CD1c-positive myeloid dendritic cell (primary cell): ENCODE measurements around the gene RAP1A.

Experiments used
- DNase-seq: peaks from one replicate; pipeline ENCODE4 v3.0.0-alpha.2; 2016; ENCODE audit errors: extremely low spot score

RAP1A gene

DNA sequence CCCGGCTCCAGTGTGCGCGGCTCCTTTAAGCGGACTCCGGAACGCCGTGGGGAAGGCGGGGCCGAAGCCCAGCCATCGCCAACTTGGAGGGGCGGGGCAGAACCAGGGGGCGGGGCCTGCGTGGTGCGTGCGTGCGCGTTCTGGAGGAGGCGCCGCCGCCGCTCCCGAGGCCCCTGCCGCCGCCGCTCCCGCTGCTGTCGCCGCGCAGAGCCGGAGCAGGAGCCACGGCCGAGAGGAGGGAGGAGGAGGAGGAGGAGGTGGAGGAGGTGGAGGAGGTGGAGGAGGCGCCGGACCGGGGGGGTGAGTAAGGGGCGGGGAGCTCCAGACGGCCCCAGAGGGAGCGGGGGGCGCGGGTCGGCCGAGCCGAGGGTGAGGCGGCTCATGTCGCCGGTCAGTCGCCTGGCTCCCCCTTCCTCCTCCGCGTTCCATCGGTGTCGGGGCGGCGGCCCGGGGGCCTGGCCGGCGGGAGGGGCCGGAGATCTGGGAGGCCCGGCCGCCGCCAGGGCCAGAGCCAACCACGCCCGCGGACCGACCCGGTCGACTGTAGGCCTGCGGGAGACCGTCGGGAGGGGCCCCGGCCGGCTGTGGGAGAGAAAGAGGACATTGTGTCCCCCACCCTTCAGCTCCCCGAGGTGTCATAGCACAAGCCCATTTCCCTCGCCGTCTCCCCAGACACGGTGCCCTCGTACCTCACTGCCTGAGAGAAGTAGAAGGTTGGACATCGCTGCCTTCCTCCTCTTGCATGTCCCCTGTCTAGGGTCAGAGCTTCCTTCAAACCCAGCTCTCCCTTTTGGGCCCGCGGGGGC lies at the start of gene RAP1A:
Gene RAP1A (plus strand): TSS at position 155 of the 806 bp plus-strand sequence. CDS start 71,572 bp downstream, outside the sequence.
- DNase-seq: peak; percentile 94

DNA sequence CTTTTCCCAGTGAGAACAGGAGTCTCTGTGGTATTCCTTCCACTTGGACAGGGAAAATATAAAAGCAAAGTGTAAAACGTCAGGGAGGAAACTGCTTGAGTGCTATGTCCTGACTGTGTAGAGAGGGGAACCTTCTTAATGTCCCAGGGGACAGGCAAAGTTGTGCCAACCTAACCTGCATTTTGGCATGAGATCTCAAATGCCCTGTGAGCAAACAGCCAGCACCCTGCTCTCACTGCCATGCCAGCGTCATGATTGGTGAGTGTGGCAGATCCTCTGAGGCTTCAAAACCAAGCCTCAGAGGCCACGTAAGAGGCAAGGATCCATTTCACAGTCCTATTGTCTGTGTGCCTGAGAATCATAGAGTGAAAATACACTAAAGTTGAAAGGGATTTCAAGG lies 49.7 kb upstream of the RAP1A start:
- DNase-seq: no peak

DNA sequence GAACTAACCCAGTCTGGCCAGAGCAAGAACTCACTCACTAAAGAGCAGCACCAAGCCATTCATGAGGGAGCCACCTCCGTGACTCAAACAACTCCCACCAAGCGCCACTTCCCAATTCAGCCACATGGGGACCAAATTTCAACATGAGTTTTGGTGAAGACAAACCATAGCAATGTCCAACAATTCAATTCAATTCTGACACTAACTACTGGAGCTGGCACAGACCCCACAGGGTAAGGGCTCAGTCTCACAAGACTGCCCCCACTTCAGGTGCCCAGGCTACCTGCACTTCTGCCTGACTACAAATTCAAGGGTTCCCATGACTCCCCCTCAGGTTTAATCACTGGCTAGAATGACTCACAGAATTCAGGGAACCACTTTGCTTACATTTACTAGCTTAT lies 48.8 kb upstream of the RAP1A start:
- peak; percentile 85 for DNase-seq

DNA sequence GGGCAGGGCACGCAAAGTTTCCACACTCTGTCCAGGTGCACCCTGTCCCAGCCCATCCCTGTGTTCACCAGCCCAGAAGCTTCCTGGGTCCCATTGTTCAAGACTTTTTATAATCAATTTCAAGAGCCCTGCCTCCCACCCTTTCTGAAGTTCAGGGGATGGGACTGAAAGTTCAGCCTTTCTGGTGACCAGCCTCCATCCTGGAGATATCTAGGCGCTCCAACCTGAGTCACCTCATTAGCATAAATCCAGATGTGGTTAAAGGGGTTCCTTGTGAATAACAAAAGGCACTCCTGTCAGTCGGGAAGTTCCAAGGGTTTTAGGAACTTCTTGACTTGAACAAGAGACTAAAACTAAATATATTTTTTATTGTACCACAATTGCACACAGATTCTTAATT lies 48.4 kb upstream of the RAP1A start:
- no peak for DNase-seq

DNA sequence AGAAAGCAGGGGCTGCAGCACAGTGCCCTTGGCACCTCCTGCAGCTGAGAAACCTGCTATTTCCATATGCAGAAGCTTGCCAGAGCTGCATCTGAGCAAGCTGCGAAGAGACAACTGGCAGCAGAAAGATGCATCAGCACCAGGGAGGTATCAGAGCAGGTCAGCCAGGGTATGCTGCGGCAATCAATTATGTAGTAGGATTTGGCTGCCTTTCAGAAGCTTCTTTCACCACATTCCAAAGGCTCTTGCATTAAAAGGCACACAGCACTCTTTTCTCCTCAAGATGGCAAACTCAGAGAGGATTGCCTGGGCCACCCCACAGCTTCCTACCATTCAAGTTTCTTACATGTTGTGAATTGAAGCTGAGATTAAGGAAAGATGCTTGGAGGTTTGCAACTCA lies 47.6 kb upstream of the RAP1A start:
- DNase-seq: no peak

DNA sequence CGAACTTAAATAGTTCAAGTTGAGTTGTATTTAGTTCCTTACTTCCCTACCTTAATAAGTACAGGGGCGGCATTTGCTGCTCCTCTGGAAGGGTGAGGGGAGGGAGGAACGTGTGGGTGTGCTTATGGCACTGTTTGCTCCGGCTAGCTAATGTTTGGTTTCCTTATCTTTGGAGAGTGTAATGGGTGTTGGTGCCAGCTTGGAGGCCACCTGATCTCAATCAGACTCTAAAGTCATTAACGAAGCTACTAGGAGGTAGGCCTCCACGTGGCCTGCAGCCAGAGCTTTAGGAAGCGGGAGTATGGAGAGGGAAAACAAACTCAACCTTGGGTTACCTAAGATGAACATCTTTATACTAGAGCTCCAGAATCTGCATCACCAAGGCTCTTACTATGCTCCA lies 43.0 kb upstream of the RAP1A start:
- no peak for DNase-seq

DNA sequence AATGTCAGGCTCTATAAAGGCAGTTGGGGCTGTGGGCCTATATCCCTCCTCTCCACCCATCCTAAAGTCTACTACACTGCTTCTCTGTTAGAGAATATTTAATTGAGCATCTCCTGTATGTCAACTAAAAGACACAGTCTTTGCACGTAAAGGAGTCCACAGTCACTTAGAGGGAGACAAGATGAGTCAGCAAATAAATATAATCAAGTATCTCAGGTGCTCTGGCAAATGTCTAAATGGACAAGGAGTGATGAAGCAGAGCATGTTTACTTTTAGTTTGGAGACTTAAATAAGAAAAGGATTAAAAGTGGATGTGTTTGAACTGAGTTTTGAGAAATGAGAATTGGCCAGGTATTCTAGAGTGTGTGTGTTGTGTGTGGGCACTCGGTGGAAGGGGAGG lies 41.8 kb upstream of the RAP1A start:
- no peak for DNase-seq

DNA sequence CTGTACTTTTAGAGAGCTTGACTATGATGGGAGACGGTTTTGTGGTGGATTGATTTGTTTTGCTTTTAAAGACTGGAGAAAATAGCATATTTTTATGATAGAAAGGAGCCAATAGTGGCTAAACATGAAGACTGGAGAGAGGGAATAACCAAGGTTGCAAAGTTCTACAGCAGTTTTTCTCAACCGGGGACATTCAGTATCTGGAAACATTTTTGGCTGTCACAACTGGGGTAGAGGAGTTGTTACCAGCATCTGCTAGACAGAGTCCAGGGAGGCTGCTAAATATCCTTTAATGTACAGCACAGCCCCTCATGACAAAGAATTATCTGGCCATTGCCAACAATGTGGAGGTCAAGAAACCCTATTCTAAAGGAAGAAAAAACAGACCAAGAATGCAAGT lies 38.4 kb upstream of the RAP1A start:
- DNase-seq: no peak

DNA sequence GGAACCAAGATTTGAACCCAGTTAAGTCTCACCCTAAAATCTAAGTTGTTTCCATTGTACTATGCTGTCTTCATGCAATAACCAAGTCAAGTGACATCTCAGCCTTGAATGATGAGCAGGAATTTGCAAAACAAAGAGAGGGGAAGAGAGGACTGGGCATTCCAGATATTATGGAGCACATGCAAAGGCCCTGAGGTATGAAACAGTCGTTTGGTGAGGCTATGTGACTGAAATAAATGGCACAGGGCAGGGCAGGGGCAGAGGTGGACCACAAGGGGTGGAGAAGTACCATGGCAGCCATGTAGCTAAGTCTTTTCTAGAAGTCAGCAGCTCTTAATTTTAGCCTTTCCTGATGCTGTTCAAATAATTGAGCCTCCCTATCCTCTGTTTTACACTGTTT lies 37.6 kb upstream of the RAP1A start:
- DNase-seq: no peak

DNA sequence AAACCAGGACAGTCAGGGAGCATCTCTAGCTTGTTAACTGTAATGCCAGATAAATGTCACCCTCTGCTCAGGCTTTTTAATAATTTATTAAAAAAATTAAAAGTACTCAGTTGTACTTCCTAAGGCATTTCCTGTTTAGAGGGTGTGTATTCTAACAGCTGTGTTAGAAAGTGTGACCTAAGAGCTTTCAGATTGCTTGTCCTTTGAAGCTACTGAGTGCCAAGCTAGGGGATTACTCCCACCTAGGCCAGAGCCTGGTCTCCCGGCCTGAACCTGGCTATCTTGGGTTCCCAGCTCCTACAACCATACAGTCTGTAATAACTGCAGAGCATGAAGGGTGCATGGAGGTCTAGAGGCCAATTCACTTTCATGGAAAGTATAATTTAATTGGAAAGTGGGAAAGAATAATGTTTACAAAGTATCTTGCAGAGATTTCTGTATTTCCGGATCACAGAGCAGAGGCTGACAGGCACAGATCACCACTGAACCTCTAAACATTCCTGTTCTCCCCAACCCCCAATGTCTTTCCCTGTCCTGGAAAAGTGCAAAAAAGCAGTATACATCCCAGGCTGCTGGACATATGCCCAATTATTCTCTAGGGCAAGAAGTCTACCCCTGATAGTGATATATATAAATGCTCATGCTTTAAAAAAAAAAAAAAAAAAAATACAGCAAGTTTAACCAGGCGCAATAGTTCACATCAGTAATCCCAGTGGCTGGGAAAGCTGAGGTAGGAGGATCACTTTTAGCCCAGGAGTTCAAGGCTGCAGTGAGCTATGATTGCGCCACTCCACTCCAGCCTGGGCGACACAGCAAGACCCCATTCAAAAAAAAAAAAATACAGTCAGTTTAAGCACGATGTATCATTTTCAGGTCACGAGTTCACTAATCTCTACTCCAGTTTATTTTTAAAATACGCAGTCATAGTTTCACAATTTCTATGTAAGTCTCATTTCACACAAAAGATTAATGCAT lies 36.7 kb upstream of the RAP1A start:
- no peak for DNase-seq

DNA sequence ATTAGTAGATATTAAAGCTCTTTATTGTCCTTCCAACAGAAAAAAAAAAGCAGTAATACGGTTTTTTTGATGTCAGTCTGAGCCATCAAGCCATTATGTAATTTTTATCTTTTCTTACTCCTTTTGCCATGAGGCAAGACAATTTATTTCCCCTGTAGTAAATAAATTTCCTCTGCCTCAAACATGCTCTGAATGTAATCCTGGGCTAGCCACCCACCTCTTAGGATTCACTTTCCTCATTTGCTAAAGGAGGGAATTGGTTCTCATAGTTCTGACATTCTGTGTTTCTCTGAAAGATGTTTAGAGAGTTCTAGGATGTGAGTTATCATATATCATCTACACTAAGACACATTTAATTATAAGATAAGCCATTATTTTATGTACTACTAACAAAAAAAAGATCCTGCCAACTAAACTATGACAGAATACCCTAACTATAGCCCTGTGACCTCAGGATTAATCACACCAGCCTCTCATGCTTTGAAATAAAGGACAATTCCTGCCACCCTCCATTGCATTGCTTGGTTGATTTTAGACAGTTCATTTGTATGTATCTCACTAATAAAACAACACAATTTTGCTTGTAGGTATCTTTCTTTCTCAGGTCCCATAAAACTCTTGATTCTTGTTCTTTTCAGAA lies 34.0 kb upstream of the RAP1A start:
- DNase-seq: no peak

DNA sequence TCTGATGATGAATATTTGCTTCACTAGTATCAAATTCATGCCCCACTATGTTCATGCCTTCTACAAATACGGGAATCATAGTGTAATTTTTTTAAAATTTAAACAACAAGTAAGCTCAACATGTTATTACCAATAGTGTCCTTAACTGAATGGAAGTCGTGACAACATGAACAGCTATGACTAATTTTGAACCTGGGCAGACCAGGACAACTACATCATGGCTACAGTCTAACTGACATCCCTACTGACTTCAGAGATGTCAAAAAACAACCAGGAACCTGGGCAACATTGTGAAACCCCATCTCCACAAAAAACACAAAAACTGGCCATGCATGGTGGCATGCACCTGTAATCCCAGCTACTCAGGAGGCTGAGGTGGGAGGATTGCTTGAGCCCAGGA lies 33.5 kb upstream of the RAP1A start:
- DNase-seq: no peak

DNA sequence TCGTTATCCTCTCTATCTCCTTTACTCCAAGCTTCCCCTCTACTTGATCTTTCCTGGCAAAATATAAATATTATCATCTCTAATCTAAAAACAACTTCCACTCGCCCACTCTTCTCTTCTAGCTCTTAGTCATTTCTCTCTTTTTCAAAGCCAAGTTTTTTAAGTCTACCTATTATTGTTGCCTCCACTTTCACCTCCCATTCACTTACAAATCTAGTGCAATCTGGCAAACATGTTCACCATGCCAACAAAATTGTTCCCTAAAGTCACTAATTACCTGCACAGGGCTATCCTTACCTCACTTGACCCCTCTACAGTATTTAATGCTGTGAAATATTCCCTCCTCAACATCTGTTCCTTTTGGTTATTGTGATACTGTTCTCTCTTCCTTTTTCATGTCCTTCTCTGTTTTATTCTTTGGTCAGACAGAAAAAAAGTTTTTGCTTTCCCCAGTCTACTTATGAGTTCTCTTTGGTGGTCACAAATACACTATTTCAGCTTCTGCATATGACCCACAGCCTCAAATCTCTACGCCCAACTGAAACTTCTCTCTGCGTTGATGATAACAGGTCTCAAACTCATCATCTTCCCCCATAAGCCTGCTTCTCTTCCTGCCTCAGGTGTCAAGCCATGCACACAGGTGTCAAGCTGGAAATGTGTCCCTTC lies 31.9 kb upstream of the RAP1A start:
- no peak for DNase-seq

DNA sequence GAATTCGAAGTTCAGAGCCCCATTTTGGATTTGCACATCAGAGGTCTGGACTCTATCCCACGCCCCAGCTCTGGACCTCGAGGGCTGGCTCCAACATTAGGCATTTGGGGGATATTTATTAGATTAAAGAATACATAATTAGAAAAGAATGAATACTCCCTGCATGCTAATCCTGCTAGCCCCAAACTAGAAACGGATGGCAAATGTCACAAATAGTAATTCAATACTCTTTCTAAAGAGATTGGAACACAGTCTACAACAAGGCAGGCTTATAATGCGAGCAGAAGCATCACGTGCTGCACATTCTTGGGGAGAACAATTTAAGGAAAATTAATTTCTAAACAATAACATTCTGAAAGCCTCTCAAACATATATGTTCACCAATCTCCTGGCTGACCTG lies 27.7 kb upstream of the RAP1A start:
- DNase-seq: no peak

DNA sequence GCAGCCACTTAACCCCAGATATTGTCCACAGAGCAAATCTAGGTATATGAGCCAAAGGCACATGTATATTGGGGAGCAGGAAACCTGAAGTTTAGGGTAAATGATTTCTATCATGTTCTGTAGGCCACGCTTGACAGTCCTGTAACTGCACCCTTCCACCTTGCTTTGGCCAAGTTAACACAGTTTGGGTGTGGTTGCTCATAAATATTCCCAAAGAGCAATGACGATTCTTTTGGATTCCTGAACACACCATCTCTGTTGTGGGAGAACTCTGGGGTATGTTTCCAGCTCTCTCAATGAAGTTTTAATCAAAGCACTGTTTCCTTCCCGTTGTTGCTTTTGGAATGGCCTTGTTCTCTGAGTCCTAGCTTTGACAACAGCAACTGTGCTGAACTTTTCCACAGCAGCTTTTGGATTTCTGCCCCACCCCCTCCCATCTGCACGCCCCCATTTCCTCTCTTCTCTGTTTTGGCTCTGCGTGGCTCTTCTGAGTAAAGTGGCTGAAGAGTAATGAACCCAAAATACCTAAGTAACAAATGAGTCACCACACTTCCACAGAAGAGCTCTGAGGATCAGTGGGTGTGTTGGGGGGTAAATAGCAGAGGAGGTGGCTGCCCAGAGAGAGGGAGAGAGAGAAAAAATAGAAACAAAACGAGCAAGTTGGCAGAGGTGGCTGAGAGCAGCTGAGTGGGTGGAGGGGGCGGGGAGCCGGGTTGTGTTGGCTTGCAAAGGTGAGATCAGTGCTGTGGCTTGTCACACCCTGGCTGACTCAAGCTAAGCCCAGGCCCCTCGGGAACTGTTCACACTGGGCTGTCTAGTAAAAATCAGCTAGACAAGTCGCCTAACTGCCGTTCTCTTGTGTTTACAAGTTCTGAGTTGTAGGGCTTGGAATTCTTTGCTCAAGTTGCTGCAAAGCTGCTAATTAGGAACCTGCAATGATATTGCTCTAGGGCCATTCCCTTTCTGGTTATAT lies 26.9 kb upstream of the RAP1A start:
- peak; percentile 96 for DNase-seq

DNA sequence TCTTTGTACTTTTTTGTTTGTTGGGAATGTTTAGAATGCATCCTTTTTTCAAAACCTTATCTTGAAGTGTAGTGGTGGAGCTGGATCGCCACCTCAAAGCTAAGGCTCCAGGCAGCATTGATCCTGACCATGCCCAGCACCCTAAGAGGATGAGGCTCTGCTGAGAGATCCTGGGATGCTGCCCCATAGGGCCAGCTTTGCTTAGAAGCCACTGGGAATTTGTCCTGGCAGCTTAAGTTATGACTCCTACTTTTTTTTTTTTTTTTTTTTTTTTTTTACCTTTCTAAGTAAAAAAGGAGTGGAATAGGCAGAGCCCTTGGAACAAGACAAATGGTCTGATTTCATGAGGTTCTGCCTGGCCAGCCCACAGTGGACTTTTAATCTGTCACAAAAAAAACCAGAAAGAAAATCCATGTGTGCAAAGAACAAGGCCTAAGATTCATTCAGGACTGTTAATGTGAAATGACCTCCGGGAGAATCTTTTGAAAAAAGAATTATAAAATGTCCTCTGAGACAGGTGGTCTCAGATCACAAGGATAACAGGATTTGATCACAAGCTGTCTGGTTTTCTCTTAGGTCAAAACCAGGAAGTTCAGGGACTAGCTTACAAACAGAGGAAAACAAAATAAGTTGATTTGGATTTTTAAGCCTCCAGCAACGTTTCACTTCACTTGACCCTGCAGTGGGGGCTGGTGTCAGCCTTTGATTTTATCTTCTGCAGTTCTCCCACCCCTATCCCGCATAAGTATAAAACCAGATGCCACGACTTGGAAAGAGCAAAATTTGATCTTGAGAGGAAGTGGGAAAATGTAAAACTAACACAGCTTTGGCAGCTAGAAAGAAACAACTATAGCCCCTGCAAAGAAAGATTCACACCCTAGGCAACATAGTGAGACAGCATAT lies 25.9 kb upstream of the RAP1A start:
- peak; percentile 55 for DNase-seq

DNA sequence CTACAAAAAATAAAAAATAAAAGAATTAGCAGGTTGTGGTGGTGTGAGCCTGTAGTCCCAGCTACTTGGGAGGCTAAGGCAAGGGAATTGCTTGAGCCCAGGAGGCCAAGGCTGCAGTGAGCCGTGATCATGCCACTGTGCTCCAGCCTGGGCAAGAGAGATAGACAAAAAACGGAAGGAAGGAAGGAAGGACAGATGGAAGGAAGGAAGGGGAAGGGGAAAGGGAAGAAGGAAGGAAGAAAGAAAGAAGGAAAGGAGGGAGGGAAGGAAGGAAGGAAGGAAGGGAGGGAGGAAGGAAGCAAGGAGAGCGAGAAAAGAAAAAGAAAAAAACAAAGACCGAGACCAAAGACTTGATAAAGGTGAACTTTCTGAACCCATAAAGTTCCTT lies 25.3 kb upstream of the RAP1A start:
- DNase-seq: no peak

DNA sequence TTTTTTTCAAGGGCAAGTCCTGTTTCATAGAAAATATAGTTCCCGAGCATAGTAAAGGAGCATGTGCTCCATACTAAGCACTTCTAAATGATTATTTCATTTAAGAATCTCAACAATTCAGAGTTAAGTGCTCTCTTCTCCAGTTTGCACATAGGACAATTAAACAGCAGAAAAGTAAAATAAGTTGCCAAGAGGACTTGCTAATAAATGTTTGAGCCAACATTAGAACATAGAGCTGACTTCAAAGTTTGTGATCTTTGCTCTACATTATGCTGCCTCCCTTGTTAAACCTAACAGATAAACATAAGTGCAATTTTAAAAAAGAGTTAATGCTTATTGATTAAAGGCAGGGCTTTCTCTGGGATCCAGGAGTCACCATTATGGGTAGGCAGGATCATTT lies 23.8 kb upstream of the RAP1A start:
- no peak for DNase-seq

DNA sequence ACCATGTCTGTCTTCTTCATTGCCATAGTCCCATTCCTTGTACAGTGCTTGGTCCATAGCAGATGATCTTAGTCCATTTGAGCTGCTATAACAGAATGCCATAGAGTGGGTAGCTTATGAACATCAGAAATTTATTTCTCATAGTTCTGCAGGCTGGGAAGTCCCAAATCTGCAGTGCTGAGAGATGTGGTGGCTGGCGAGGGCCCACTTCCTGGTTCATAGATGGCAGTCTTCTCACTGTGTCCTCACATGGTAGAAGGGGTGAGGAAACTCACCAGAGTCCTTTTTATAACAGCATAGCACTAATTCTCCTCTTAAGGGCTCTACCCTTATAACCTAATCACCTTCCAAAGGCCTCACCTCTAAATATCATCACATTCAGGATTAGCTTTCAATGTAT lies 23.1 kb upstream of the RAP1A start:
- DNase-seq: peak; percentile 70

DNA sequence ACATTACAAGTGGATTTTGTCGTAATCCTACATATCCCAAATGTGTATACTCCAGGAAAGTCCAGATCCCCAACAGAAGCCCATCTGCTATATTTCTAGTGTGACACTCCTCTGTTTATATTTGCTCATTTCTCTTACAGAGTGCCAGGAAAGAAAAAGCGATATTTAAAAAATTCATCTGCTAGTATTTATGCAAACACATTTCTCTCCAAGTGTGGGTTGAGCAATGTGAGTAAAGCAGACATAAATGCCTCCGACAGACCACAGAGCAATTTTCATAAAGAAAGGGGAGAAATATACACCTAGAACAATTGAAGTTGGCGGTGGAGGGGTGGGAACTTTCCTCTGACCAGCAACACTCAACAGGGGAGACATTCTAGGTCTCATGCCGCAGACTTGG lies 22.2 kb upstream of the RAP1A start:
- no peak for DNase-seq
